Stimulated activated naive CD8-positive, alpha-beta T cell treated with anti-CD3 and anti-CD28 coated beads, Interleukin-15, Interleukin-2, amounts not matched to agents 100 U/mL and 50 U/mL, for 24 hours (primary cell): ENCODE measurements around the gene PRKCH.
A peak's percentile ranks its signal among the peaks of the same experiment; 100 is the strongest.

Source experiments
- ATAC-seq: fragments of 150-1000 bp; cut with Tn5 transposase; one replicate; pipeline ENCODE4 v1.10.0; 2021
- DNase-seq: peaks from one replicate; pipeline ENCODE4 v3.0.0; 2021

Gene PRKCH

DNA sequence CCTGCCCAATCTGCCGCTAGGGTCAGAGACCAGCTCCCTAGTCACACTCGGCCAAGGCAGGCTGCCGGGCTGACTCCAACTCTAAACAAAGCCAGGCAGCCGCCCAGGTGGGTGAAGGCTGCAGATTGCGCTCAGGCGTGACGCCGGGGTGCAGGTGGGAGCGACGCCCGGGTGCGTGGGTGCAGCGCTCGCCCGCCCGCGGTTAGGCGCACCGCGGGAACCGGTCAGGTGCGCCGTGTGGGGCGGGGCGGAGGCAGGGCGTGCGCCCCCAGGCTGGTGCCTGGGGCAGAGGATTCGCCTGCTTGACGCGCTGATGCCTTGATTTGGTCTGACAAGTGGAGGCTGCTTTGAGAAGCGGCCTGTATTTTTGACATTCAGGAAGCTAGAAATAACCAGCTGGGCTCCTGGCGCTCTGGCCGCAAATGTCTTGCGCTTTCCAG, 247.2 kb downstream of the PRKCH start:
- peak; percentile 66 for DNase-seq
- peak; percentile 58 for ATAC-seq

DNA sequence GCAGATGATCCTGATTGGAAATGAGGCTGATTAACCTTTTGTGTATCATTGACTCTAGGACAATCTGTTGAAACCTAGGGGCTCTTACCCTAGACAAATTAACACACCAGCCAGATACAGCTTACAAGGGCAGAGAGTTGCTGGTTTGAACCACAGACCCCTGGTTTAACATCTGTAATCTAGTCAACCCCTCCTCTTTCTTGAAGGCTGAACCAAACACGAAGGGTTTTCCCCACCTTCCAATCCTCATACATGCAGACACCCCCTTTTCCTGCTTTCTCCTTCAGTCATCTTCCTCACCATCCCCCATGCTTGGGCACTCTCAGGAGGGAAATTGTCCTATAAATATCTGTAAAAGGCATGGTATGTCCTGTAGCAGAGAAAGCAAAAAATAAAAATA, 247.9 kb downstream of the PRKCH start:
- ATAC-seq, result no peak
- no peak for DNase-seq

DNA sequence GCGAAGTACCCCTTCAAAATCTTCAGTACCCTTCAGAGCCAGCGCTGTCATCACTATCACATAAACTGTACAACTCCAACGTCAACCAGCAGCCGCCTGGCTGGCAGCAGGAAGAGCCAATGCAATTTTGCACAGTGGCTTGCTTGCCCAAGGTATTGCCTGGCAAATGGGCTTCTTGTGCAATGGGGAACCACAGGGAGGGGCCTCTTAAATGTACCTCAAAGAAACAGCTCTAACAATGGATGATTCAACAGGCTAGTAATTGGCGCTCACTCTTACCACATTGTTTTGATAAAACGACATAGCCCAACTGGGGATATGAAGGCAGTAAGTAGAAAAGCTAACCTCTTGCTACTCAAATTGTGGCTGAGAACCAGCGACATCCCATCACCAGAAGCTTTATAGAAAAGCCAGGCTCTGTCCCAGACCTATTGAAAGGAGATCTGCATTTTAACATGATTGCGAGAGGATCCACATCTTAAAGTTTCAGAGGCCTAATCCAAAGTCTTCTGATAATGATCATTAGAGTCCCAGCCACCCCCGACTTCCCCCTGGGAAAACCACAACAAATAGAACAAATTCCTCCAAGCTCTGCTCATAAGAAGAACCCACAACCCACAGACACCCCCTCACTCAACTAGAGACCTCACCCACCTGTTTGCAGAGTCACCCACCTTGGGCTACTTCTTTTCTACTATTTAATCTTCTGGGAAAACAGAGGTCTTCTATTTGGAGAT, 248.6 kb downstream of the PRKCH start:
- ATAC-seq (peak; percentile 82), DNase-seq (peak; percentile 56)

- DNase-seq, result no peak
- ATAC-seq, result no peak
Observed at GRCh38 chr14:61570549-61571290, 249.3 kb downstream of the PRKCH start.

- no peak for DNase-seq
- ATAC-seq, result no peak
Observed at GRCh38 chr14:61571917-61572316, 250.5 kb downstream of the PRKCH start.

GRCh38 chr14:61573321-61573720, 251.9 kb downstream of the PRKCH start:
- DNase-seq (no peak), ATAC-seq (no peak)

DNA sequence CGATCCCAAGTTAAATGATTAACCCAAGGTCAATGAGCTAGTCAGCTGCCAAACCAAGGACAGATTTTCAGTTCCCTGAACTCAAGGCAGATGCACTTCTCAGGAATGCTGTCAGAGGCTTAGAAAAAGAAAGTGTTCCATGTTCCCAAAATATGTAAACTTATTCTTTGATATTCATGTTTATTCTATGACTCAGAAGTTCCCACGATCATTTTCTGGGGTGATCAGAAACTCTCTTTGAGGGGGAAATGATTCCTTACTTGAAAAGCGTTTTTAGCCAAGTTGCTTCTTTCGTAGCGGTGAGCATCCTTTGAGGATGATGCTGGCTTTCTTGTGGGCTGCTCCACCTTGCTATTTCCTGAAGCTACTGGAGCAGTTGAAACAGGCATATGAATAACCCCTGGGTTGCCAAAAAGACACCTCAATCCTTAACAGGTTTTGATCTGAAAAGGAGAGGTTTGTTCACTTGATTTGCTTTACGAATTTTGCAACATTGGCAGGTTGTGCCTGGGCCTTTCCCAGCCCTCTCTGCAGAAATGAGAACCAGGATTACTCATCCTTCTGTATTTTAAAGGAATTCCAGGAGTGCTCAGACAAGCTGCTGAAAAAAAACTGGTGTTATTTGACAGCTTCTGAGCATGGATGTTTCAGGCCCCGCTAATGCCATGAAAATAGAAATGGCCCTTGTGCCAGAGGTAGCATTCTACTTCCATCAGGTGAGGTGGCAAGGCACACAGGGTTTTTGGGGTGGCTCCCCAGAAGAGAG, 252.6 kb downstream of the PRKCH start:
- ATAC-seq, result peak; percentile 33
- DNase-seq, result no peak

DNA sequence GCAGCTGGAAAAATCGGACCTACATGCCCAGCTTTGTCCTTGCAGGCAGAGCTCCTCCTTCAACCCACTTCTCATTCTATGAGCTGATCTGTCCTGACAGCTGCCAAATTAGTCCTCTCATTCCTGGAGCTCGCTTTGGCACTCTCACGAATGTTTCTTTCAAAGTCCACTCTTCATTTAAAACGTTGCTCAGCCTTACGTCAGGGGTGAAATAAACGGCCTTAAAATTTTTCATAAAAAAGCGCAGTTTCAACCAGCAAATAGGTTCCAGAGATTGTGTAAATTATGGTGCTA, 253.1 kb downstream of the PRKCH start:
- DNase-seq (no peak), ATAC-seq (no peak)

DNA sequence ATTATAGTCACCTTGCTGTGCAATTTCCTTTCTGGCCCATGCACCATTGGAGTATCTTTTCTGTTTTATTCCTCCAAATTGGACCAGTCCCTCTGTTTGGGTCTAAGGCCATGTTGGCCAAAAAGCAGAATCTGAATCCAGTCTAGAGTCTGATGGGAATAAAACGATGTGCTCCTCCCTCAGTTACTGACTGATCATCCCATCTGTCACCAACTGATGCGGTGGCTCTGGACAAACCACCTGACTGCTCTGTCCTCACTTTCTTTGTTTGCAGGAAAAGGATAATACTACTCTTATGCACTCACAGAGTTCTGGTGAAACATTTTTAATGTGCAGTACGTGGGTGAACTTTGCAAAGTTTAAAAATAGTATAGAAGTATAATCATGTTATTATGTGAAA, 253.7 kb downstream of the PRKCH start:
- DNase-seq, result no peak
- no peak for ATAC-seq

DNA sequence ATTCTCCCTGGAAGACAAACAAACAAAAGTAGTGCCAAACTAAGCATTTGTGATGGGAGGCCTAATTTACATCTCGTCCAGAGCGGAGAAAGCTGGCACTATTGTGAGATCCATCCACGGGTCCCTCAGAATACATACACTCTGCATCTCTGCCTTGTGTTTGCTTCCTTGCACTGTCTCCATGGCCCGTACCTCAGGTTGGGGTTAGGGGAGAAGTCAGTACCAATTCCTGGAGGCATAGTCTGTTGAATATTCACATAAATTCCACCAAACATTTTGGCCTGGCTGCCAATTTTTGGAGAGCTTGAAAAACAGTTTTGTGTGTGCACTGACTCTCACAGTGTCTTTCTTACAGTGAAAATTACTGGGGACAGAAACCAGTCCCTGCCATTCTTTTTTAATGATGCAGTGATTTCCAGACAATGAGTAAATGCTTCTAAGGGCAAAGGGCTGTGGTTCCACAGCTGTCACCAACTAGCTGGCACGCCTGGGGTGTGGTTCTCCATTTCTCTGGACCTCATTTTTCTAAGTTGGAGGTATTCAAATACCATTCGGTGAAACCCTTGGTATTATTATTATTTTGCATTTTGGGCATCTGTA, 254.3 kb downstream of the PRKCH start:
- ATAC-seq (no peak), DNase-seq (no peak)

- DNase-seq, result no peak
- no peak for ATAC-seq
Observed at GRCh38 chr14:61577506-61577931, 256.1 kb downstream of the PRKCH start.

DNA sequence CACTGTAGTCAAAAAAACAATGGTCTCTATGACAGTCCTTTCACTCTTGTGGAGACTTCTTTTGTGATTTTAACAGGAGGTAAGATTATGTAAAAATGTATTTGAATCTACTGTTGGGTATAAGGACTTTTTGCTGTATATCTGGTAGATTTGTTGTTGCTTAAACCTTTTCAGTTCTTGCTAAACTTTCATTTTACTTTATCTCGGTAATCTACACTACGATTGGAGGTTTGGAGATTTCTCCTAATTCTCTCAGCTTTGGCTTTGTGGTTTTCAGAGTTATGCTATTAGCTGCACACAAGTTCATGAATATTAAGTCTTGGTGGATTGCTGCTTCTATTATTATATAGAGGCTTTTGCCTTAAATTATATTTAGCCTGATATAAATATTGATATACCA, 257.4 kb downstream of the PRKCH start:
- ATAC-seq (peak; percentile 47), DNase-seq (no peak)

- no peak for DNase-seq
- no peak for ATAC-seq
Observed at GRCh38 chr14:61581340-61581739, 260.0 kb downstream of the PRKCH start.

DNA sequence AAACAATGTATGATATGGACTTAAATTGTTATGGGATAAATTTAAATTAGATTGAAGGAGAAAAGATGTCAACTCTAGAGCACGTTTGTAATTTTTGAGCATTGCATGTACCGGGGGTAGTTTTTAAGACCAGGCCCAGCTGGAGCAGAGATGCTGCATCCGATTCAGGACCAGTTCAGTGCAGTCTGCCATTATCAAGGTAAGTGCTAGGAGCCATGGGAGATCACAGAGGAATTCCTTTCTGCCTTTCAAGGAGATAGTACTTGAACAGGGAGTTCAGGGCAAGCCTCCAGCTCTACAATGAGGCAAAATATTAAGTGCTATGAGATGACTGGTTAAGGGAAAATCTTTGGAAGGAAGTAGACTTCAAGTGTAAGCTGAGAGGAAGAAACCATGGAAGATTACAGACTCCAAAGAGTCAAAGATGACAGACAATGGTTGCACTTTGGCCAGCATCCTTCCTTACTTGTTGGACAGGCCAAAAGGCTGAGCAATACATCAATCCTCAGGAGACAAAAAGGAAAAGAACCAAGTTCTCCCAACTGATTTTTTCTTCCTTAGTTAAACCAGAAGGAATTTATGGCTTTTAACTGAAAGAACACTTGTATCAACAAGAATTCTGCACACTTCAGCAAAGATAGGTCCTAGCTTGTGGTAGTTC, 260.7 kb downstream of the PRKCH start:
- DNase-seq (no peak), ATAC-seq (no peak)

DNA sequence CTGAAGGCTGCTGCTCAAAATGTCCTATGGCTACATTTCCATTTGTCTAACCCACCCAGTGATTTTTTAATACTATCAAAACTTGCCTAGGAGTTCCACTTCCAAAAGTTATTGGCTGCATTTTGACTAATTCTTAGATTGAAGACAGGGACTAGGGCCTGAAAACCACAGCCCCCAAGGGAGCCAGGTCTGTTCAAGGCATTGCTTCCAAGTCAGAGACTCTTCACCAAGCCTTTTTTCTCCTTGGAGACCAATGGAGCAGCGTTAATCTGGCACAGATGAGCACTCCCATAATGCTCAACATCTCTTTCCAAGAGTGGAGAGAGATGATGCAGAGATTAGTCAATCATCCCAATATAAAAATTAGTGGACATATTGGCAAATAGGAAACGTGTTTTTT, 261.4 kb downstream of the PRKCH start:
- ATAC-seq, result no peak
- no peak for DNase-seq

DNA sequence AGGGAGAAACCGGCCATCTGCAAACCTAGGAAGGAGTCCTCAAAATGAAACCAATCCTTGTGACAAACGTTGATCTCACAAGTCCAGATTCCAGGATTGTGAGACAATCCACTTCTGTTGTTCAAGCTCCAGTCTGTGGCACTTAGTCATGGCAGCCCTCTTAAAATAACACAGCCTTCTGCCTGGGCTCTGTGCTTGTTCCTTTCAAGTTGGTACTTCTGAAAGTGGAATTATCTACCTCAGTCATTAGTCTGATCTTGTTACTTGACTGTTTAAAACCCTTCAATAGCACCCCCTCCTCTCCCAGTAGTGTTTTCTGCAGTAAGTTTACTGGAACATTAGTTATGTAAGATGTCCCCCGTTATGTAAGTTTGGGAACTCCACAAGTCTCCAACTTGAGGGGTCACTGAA, 263.0 kb downstream of the PRKCH start:
- ATAC-seq, result no peak
- no peak for DNase-seq

- no peak for ATAC-seq
- no peak for DNase-seq
Observed at GRCh38 chr14:61585598-61586543, 264.5 kb downstream of the PRKCH start.

DNA sequence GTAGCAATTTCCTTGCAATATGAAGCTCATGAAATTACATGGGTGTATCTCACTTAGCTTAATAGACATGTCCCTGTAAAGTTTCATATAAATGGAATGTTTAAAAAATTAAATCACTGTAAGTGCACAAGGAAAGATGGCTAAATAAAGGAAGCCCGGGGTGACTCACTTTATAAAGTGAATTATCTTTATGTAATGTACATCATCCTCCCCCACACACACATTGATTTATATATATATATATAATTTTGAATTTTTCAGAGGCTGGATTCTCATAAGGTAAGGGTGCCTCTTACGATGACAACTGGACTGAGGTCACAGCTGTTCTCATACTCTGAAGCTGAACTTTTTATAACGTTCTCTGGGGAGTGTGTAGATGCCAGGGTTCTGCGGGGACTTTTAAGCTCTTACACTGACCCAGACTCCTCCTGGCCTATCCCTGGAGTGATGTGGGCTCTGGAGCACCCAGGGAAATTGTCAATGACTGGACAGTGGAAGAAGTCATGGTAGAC, 265.2 kb downstream of the PRKCH start:
- ATAC-seq, result no peak

DNA sequence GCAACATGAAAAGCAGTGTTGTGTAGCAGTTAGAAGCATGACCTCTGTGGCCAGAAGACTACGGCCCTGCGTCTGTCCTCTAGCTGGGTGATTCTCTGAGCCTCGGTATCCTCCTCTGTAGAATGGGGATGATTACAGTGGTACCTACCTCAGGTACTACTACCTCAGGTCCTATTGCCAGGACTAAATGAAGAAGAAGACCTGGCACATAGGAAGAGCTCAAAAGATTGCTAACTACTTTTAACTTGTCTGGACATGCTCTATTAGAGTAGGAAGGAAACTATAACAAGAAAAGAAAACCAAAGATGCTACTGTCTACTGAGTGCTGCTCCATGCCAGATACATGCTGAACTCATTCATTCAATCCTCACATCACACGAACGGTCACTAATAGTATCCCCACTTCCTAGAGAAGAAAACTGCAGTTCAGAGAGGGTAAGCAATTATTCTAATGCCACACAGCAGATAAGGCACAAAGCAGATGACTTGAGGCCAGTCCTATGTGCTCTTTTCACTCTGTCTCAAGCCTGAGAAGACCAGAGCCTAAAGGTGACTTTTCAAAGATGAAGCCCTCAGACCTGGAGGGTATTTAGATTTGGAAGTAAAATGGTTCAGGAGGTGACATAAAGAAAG, 265.8 kb downstream of the PRKCH start:
- ATAC-seq (no peak), DNase-seq (no peak)

More for the DNA sequence above, 265.2 kb downstream of the PRKCH start:
- no peak for DNase-seq

DNA sequence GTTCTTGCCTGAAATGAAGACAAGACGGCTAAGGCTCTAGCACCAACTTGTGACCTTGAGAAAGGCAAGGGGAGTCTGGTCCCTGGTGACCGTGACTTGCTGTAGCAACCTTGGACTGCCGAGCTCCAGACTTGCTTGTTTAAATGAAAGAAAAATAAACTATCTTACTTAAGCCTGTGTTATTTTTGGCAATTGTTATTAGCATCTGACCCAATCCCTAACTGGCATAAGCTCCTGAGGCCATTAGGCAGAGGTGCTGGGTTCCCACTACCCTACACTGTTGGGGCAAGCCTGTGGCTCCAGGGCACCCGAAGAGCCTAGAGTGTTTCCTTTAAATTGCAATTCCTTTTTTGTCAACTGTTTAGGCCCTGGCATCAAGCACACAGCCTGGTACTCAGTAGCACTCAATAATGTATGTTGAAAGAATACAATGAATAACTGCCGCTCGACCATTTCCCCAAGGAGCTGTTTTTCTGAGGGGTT, 267.1 kb downstream of the PRKCH start:
- ATAC-seq (no peak), DNase-seq (no peak)
